GM12878 (cell line): ENCODE results near the gene ELF2. TPM values are rescaled to one million over a fixed set of nuclear protein-coding genes. Genes with fewer than 3 reads are reported as not detected.

Experiments used
- ATAC-seq: fragments of 200-7000 bp; cut with Tn5 transposase; 3 replicates; pipeline ENCODE4 v1.9.1; 2020; ENCODE audit warnings: mild to moderate bottlenecking, moderate library complexity
- BruUV-seq: library from RNA; stranded (reverse); fragments of 400-500 nt; replicated peaks from 2 replicates; lab custom pipeline; 2021; lab: Mats Ljungman, UMichigan
- CTCF ChIA-PET: fragments of 300-600 bp; sonication (Branson Sonifier 250); formaldehyde crosslinking; extraction: SDS; loops from one replicate; lab custom pipeline; 2021; ENCODE audit warnings: inconsistent platforms; lab: Yijun Ruan, JAX
- POLR2A ChIA-PET: fragments of 350-600 bp; formaldehyde crosslinking; extraction: SDS; loops from one replicate; lab custom pipeline; 2021; ENCODE audit warnings: inconsistent platforms; lab: Charles Lee
- RAD21 ChIA-PET: fragments of 300-600 bp; sonication (Branson Sonifier 250); formaldehyde crosslinking; loops from one replicate; lab custom pipeline; 2023; ENCODE audit warnings: antibody characterized with exemption; ENCODE audit not compliant: unreplicated experiment; lab: Charles Lee
- SMC1A ChIA-PET: fragments of 300-600 bp; sonication (Branson Sonifier 250); formaldehyde crosslinking; loops from one replicate; lab custom pipeline; 2023; ENCODE audit not compliant: unreplicated experiment, uncharacterized antibody; lab: Charles Lee
- DNase-seq: peaks from one replicate; pipeline ENCODE4 v3.0.0-alpha.2; 2011; ENCODE audit warnings: low read depth, low spot score
- FAIRE-seq: peaks from 3 replicates; lab custom pipeline; 2011; peaks lifted over from hg19 to GRCh38; lab: Jason Lieb, UNC
- H2AFZ ChIP-seq: 2 replicates; pipeline ENCODE4 v1.6.0; 2011; ENCODE audit warnings: low read depth, low read length, control low read depth; ENCODE audit not compliant: control insufficient read depth
- H3K27ac ChIP-seq: 2 replicates; pipeline ENCODE4 v1.5.1; 2011; ENCODE audit warnings: control low read depth; ENCODE audit not compliant: control insufficient read depth, insufficient read depth
- H3K27me3 ChIP-seq, 2 experiments: replicated peaks in 1 of 2; 2 replicates each; pipeline versions ENCODE4 v1.6.0 to v1.6.1; 2011; ENCODE audit warnings: low read length in 1 of 2; ENCODE audit not compliant: control insufficient read depth in 2 of 2, insufficient read depth in 2 of 2
- H3K36me3 ChIP-seq, 2 experiments: 2 replicates each; pipeline ENCODE4 v1.5.1; 2011; ENCODE audit warnings: low read length in 1 of 2; ENCODE audit not compliant: control insufficient read depth in 2 of 2, insufficient read depth in 2 of 2
- H3K4me1 ChIP-seq: 2 replicates; pipeline ENCODE4 v1.6.1; 2011; ENCODE audit warnings: mild to moderate bottlenecking, low read length, moderate library complexity, mixed read lengths; ENCODE audit not compliant: control insufficient read depth, insufficient read depth
- H3K4me2 ChIP-seq: 2 replicates; pipeline ENCODE4 v1.6.0; 2011; ENCODE audit warnings: control low read depth; ENCODE audit not compliant: control insufficient read depth, insufficient read depth
- H3K4me3 ChIP-seq: fragments of 200-600 bp; sonication (generic); 2 replicates; pipeline ENCODE4 v1.5.1; 2016
- H3K79me2 ChIP-seq: 2 replicates; pipeline ENCODE4 v1.6.0; 2011; ENCODE audit warnings: low read length; ENCODE audit not compliant: control insufficient read depth, insufficient read depth
- H3K9ac ChIP-seq: 2 replicates; pipeline ENCODE4 v1.8.0; 2011; ENCODE audit warnings: low read length, control low read depth, mixed read lengths; ENCODE audit not compliant: control insufficient read depth, insufficient read depth
- H3K9me3 ChIP-seq: replicated peaks from 3 replicates; pipeline ENCODE4 v1.5.1; 2011; ENCODE audit warnings: mild to moderate bottlenecking, low read length; ENCODE audit not compliant: control insufficient read depth, insufficient read depth
- H4K20me1 ChIP-seq: 2 replicates; pipeline ENCODE4 v1.6.0; 2011; ENCODE audit not compliant: control insufficient read depth, insufficient read depth
- ATF7 ChIP-seq: fragments of 450-650 bp; IDR thresholded peaks from 2 replicates; pipeline ENCODE4 v1.6.1; 2016; ENCODE audit warnings: low read depth, mild to moderate bottlenecking
- GABPA ChIP-seq: IDR thresholded peaks from 2 replicates; pipeline ENCODE4 v1.6.1; 2014; ENCODE audit warnings: antibody characterized with exemption, low read depth, mild to moderate bottlenecking, inconsistent platforms
- RAD21 ChIP-seq: IDR thresholded peaks from 2 replicates; pipeline ENCODE4 v1.6.1; 2011; ENCODE audit warnings: mild to moderate bottlenecking, low read depth, low read length, moderate library complexity; ENCODE audit not compliant: insufficient read depth
- SUZ12 ChIP-seq: fragments of 200-600 bp; sonication (generic); IDR thresholded peaks from one replicate; pipeline ENCODE4 v1.6.1; 2018; ENCODE audit warnings: antibody characterized with exemption, mild to moderate bottlenecking; ENCODE audit not compliant: unreplicated experiment
- ZNF207 ChIP-seq: fragments of 450-650 bp; IDR thresholded peaks from 2 replicates; pipeline ENCODE4 v1.6.1; 2014; ENCODE audit warnings: antibody characterized with exemption, mild to moderate bottlenecking, borderline replicate concordance
- ZSCAN29 ChIP-seq: fragments of 450-650 bp; IDR thresholded peaks from 2 replicates; pipeline ENCODE4 v1.6.1; 2017; ENCODE audit warnings: mild to moderate bottlenecking, moderate library complexity
- WGBS: methylation state at CpG from one replicate; pipeline ENCODE4 v1.1.6; 2016; ENCODE audit warnings: low lambda C conversion rate; ENCODE audit not compliant: insufficient replicate concordance, insufficient coverage; ENCODE audit errors: missing lambda C conversion rate; 5-methylcytosine and 5-hydroxymethylcytosine counted together
- in situ Hi-C: fragments of 300-500 bp; cut with MboI; formaldehyde crosslinking; loops from 9 replicates; pipeline ENCODE4 v1.14.3; 2018; ENCODE audit warnings: mixed read lengths
- intact Hi-C: fragments of 100-400 bp; cut with micrococcal nuclease; formaldehyde crosslinking; loops from one replicate; pipeline ENCODE4 v1.14.2; 2022; ENCODE audit not compliant: unreplicated experiment
- polyA plus RNA-seq, 11 experiments: library from polyadenylated mRNA; depleted of rRNA in 4 of 11; unstranded in 6 of 11; stranded (reverse) in 5 of 11; fragments of >200 nt; fragmentation: Nextera tagmentation in 4 of 11; fragmentation: Illumina TruSeq in 1 of 11; extraction: Ambion mirVana in 4 of 11; extraction: Trizol in 1 of 11; gene quantifications; 1 replicate in 1 of 11; 2 replicates in 10 of 11; pipeline versions ENCODE4 v1.2.1 to v1.2.3, GENCODE V29; 2011 to 2016; ENCODE audit warnings: inconsistent platforms in 2 of 11, missing spikeins in 2 of 11, low read depth in 1 of 11
- total RNA-seq, 4 experiments: library from RNA; depleted of rRNA in 3 of 4; stranded (reverse); fragments of >200 nt in 3 of 4; fragmentation: Illumina TruSeq in 1 of 4; extraction: Trizol in 1 of 4; gene quantifications; 2 replicates each; pipeline versions ENCODE4 v1.2.1 to v1.2.3, GENCODE V29; 2013 to 2021
- TF ChIP-seq, protein P1 (sequence below): IDR thresholded peaks from 2 replicates; pipeline ENCODE4 v1.6.1; 2011; ENCODE audit warnings: mild to moderate bottlenecking, low read depth, low read length, moderate library complexity; ENCODE audit not compliant: insufficient replicate concordance
- TF ChIP-seq, protein P2 (sequence below): fragments of 450-650 bp; IDR thresholded peaks from 2 replicates; pipeline ENCODE4 v1.6.1; 2016; ENCODE audit warnings: mild to moderate bottlenecking
- TF ChIP-seq, protein P3 (sequence below): IDR thresholded peaks from 2 replicates; pipeline ENCODE4 v1.6.1; 2011; ENCODE audit warnings: low read depth, low read length, improper control_type of control experiment, borderline replicate concordance

The ELF2 gene
- total and polyA plus RNA-seq, 10 of the 15 experiments (the other 5 are each of a cell fraction or from before 2014, with no cell fraction given), result 10.5 to 30.1 (median 20.5) TPM

DNA sequence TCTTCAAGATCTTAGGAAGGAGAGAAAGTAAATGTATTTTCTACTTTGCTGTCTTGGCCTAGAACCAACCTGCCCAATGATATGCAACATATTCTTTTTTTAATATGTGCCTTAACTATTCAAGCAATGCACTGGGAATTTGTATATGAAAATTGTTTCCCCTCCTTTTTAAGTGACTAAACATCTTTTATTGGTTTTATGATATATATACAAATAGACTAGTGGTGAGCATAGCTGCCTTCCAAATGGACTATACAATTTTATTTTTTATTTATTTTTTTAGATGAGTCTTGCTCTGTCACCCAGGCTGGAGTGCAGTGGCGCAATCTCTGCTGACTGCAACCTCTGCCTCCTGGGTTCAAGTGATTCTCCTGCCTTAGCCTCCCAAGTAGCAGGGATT, 151.2 kb downstream of the ELF2 start:
- WGBS, result 100% methylated on average over 1 of the region's 1 CpG
- Histone ChIP-seq H3K4me3 (no peak overlapping the region), H3K4me1 (no peaks in the 10 kb centered on the region; the same call in 1 of the 2 replicates), H3K27ac (no peak overlapping the region), H3K27me3 (no peaks in the 10 kb centered on the region), H3K79me2 (peaks cover 51% of the 10 kb centered on the region), H3K36me3 (peaks cover 0 to 1% of the 10 kb centered on the region in 2 experiments; a peak in 2 of 4 replicates), H3K4me2 (no peak overlapping the region), H4K20me1 (no peaks in the 10 kb centered on the region), H3K9ac (no peak overlapping the region), H2AFZ (no peak overlapping the region), H3K9me3 (no peaks in the 10 kb centered on the region)
- ChIA-PET POLR2A (no interaction called here), RAD21 (no interaction called here), SMC1A (interaction anchor here (1.1 kb wide), 1 partner anchor 11 kb away, joined by 3 read pairs; the partner anchor contains the start of gene NOCT), CTCF (interaction anchor here (0.6 to 0.9 kb wide), 2 partner anchors 82 to 100 kb away, joined by 3 read pairs; no protein-coding TSS in a partner anchor)
- no peak for FAIRE-seq
- BruUV-seq, result no TSS peak
- no peak for ATAC-seq
- in situ Hi-C loops, result no loop called here
- intact Hi-C loops, result no loop called here
- TF ChIP-seq, protein P1, sequence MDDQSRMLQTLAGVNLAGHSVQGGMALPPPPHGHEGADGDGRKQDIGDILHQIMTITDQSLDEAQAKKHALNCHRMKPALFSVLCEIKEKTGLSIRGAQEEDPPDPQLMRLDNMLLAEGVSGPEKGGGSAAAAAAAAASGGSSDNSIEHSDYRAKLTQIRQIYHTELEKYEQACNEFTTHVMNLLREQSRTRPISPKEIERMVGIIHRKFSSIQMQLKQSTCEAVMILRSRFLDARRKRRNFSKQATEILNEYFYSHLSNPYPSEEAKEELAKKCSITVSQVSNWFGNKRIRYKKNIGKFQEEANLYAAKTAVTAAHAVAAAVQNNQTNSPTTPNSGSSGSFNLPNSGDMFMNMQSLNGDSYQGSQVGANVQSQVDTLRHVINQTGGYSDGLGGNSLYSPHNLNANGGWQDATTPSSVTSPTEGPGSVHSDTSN, result no peak
- TF ChIP-seq ZSCAN29 (no peak), SUZ12 (no peak), ATF7 (no peak), ZNF207 (no peak), RAD21 (no peak), GABPA (no peak)
- TF ChIP-seq, protein P2, sequence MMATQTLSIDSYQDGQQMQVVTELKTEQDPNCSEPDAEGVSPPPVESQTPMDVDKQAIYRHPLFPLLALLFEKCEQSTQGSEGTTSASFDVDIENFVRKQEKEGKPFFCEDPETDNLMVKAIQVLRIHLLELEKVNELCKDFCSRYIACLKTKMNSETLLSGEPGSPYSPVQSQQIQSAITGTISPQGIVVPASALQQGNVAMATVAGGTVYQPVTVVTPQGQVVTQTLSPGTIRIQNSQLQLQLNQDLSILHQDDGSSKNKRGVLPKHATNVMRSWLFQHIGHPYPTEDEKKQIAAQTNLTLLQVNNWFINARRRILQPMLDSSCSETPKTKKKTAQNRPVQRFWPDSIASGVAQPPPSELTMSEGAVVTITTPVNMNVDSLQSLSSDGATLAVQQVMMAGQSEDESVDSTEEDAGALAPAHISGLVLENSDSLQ, result no peak
- TF ChIP-seq, protein P3, sequence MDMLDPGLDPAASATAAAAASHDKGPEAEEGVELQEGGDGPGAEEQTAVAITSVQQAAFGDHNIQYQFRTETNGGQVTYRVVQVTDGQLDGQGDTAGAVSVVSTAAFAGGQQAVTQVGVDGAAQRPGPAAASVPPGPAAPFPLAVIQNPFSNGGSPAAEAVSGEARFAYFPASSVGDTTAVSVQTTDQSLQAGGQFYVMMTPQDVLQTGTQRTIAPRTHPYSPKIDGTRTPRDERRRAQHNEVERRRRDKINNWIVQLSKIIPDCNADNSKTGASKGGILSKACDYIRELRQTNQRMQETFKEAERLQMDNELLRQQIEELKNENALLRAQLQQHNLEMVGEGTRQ, result no peak
- no peak for DNase-seq
